Stomach smooth muscle (tissue), 2 donors: Measurements from ENCODE around the gene CFAP97D2.

Experiments used
- H3K27ac ChIP-seq: one replicate; pipeline ENCODE4 v1.7.0; 2013; ENCODE audit warnings: mild to moderate bottlenecking, low read length, inconsistent platforms
- H3K27me3 ChIP-seq, 2 donors: one replicate each; pipeline ENCODE4 v1.7.0; 2013; ENCODE audit warnings: low read length in 2 of 2; ENCODE audit not compliant: insufficient read depth in 2 of 2, control insufficient read depth in 1 of 2
- H3K36me3 ChIP-seq, 2 donors: one replicate each; pipeline ENCODE4 v1.7.0; 2013; ENCODE audit warnings: low read length in 2 of 2; ENCODE audit not compliant: control insufficient read depth in 2 of 2, insufficient read depth in 2 of 2
- H3K4me1 ChIP-seq: one replicate; pipeline ENCODE4 v1.7.0; 2013; ENCODE audit warnings: low read length; ENCODE audit not compliant: control insufficient read depth, insufficient read depth
- H3K4me3 ChIP-seq, 2 donors: one replicate each; pipeline ENCODE4 v1.7.0; 2013; ENCODE audit warnings: low read length in 2 of 2
- H3K9ac ChIP-seq, 2 donors: one replicate each; pipeline ENCODE4 v1.7.0; 2013; ENCODE audit warnings: low read length in 2 of 2, mild to moderate bottlenecking in 1 of 2
- H3K9me3 ChIP-seq, 2 donors: one replicate each; pipeline ENCODE4 v1.7.0; 2013; ENCODE audit warnings: low read length in 2 of 2; ENCODE audit not compliant: control insufficient read depth in 2 of 2
- donor health status: healthy.
- donor health status: Pancreatic carcinoma.

Gene CFAP97D2

DNA sequence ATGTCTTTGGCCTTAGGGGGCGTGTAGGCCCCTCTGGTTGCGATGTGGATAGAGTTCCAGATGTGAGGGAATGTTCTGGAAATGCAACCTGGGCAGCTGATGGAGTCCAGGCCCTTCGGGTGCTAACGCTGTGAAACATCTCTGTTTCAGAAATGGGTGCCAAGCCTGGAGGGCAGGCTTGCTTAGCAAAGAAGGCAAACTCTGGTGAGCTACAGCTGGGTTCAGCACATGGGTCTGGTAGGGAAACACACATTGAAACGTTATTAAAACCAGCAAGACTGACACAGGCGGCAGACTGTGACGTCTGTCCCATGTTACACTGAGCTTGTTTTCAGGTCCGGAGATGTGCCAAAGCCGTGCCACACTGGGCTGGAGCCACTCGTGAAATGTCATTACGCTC, 47.0 kb downstream of the CFAP97D2 start:
- Histone ChIP-seq H3K9ac (no peak overlapping the region), H3K27ac (no peak overlapping the region), H3K27me3 (peaks cover 5 to 10% of the 10 kb centered on the region in 2 donors), H3K4me1 (peaks cover 7% of the 10 kb centered on the region), H3K9me3 (no peaks in the 10 kb centered on the region), H3K4me3 (no peak overlapping the region), H3K36me3 (no peaks in the 10 kb centered on the region)

DNA sequence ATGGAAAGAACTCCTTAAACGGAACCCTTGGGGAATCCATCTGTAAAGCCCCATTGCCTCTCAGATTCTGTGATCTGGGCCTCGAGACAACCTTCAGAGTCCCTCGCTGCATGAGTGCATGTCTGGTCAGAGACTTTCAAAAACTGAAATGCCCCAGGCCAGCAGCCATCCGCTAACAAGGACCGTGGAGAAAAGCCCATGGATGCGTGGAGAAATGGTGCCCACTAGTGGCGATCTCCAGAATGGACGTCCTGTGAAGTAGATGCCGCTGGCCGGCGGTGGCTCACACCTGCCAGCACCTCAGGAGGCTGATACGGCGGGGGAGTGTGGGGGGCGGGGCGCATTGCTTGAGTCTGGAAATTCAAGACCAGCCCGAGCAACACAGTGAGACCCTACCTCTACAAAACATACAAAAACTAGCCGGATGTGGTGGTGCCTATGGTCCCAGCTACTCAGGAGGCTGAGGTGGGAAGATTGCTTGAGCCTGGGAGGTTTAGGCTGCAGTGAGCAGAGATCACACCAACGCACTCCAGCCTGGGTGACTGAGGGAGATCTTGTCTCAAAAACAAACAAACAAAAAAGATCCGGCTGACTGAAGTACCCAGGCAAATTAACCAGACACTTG, 47.8 kb downstream of the CFAP97D2 start:
- Histone ChIP-seq H3K9ac (no peak overlapping the region), H3K27ac (no peak overlapping the region), H3K4me3 (no peak overlapping the region), H3K27me3 (peaks cover 5 to 10% of the 10 kb centered on the region in 2 donors), H3K4me1 (peaks cover 7% of the 10 kb centered on the region), H3K36me3 (no peaks in the 10 kb centered on the region), H3K9me3 (no peaks in the 10 kb centered on the region)

DNA sequence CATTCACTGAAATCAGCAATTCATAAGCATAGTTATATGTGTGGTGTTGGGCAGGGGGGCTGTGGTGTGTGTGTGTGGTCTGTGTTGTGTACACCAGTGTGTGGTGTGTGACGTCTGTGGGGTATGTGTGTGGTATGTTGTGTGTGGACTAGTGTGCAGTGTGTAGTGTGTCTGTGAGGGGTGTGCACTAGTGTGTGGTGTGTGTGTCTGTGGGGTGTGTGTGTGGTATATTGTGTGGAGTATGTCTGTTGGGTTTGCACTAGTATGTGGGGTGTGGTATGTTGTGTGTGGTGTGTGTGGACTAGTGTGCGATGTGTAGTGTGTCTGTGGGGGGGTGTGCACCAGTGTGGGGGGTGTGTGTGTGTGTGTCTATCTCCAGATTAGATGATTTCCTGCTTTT, 48.5 kb downstream of the CFAP97D2 start:
- Histone ChIP-seq H3K4me1 (peaks cover 7% of the 10 kb centered on the region), H3K36me3 (no peaks in the 10 kb centered on the region), H3K4me3 (no peak overlapping the region), H3K9ac (no peak overlapping the region), H3K27me3 (peaks cover 5 to 10% of the 10 kb centered on the region in 2 donors), H3K9me3 (no peaks in the 10 kb centered on the region), H3K27ac (no peak overlapping the region)

DNA sequence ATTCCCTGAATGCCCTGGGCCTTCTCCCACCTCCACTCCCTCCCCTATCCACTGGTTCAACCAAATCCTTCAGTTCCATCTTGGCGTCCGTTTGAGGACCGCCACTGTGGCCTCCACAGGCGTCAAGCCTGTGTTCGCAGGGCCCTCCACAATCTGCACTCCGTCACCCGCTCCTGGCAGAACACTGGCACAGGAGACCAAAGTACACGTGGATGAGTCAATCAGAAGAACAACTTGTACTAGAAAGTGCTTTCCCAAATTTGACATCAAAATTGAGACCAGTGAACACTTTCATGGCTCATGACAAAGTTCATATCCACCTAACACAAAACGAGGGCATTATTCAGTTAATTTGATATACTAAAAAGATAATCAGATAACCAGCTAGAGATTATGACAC, 49.1 kb downstream of the CFAP97D2 start:
- peaks cover 7% of the 10 kb centered on the region for H3K4me1 ChIP-seq
- no peak overlapping the region for H3K4me3 ChIP-seq
- no peaks in the 10 kb centered on the region for H3K36me3 ChIP-seq
- H3K27me3 ChIP-seq: peaks cover 5 to 10% of the 10 kb centered on the region in 2 donors
- H3K9ac ChIP-seq: no peak overlapping the region
- no peak overlapping the region for H3K27ac ChIP-seq
- H3K9me3 ChIP-seq: no peaks in the 10 kb centered on the region

DNA sequence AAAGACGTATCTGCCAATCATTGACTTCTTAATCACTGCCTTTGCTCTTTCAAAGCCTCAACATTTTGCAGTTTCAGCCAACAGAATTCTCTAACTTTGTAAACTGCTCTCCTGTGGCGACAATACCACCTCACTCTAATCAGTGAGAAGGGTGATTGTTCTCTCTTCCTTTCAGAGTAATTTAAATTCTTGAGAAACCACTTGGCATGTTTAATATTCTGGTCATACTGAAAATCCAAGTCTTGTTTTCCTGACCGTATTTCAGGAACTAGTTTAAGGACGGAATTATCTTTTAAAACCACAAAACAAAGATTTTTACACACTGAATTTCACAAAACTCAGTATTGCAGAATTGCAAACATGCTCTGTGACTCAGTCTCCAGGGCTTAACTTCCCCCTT, 50.4 kb downstream of the CFAP97D2 start:
- Histone ChIP-seq H3K4me3 (no peak overlapping the region), H3K36me3 (no peaks in the 10 kb centered on the region), H3K27ac (no peak overlapping the region), H3K9ac (no peak overlapping the region), H3K9me3 (no peaks in the 10 kb centered on the region), H3K4me1 (peaks cover 7% of the 10 kb centered on the region), H3K27me3 (peaks cover 5 to 10% of the 10 kb centered on the region in 2 donors)

DNA sequence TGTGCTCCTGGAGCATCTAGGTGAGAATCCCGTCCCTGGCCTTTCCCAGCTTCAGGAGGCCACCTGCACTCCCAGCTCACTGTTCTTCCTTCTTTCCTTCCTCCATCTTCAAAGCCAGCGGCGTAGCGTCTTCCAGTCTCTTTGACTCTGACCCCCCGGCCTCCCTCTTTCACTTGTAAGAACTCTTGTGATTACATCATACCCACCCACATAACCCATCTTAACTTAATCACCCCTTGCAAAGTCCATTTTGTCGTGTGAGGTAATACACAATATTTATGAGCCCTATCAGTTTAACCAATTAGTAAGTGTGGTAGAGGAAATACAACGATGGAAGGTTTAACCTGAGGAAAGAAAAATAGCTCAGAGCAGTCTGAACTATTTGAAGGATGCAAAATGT, 51.1 kb downstream of the CFAP97D2 start:
- Histone ChIP-seq H3K9me3 (no peaks in the 10 kb centered on the region), H3K4me1 (peaks cover 7% of the 10 kb centered on the region), H3K9ac (no peak overlapping the region), H3K27ac (no peak overlapping the region), H3K27me3 (peaks cover 5 to 10% of the 10 kb centered on the region in 2 donors), H3K36me3 (no peaks in the 10 kb centered on the region), H3K4me3 (no peak overlapping the region)

DNA sequence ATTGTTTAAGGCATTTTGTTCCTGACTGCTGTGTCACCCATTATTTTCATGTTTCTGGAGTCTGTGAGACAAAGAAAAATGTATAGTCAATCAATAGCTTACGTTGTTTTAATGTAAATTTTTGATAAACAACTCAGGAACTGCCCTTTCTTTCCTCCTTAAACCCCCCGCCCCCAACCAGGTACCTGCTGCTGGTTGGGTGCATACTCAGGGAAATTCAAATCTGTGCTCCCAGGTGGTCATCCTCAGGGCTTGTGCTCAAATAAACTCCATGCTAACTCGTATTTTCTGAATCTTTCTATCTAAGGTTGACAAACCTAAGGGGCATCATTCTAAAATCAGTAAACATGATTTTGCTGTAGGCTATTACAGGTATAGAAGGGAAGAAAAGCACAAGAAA, 51.5 kb downstream of the CFAP97D2 start:
- Histone ChIP-seq H3K9ac (no peak overlapping the region), H3K9me3 (no peaks in the 10 kb centered on the region), H3K27ac (no peak overlapping the region), H3K4me1 (peaks cover 8% of the 10 kb centered on the region), H3K27me3 (peaks cover 5 to 10% of the 10 kb centered on the region in 2 donors), H3K4me3 (no peak overlapping the region), H3K36me3 (no peaks in the 10 kb centered on the region)

DNA sequence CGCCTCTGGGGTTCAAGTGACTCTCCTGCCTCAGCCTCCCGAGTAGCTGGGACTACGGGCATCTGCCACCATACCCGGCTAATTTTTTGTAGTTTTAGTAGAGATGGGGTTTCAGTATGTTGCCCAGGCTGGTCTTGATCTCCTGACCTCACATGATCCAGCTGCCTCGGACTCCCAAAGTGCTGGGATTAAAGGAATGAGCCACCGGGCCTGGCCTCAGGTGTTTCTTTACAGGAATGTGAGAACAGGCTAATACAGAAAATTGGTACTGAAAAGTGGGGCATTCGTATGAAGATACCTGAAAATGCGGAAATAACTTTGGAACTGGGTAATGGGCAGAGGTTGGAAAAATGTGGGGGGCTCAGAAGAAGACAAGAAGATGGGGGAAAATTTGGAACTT, 52.8 kb downstream of the CFAP97D2 start:
- Histone ChIP-seq H3K9ac (no peak overlapping the region), H3K4me3 (no peak overlapping the region), H3K36me3 (no peaks in the 10 kb centered on the region), H3K9me3 (no peaks in the 10 kb centered on the region), H3K27ac (no peak overlapping the region), H3K4me1 (peaks cover 4% of the 10 kb centered on the region), H3K27me3 (peaks cover 5 to 10% of the 10 kb centered on the region in 2 donors)

DNA sequence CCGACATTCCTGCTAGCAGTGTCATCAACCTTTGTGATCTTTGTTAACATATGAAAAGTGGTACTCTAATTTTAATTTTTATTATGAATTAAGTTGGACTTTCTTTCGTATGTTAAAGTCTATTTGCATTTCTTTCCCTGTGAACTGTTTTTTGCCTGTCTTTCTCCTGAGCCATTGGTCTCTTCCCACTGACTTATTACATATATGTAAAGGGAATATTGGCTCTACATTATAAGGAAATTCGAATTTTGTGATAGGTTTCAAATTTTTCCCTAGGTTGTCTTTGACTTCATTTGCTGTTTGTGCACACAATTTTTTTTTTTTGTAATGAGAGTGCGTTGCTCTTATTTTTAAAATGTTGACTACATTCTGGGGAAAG, 55.2 kb downstream of the CFAP97D2 start:
- H3K9ac ChIP-seq: peak overlapping the region; percentile 47 to 70
- H3K27ac ChIP-seq: peak overlapping the region; percentile 69
- H3K36me3 ChIP-seq: peaks cover 13 to 14% of the 10 kb centered on the region in 2 donors
- H3K9me3 ChIP-seq: no peaks in the 10 kb centered on the region
- H3K4me3 ChIP-seq: peak overlapping the region; percentile 68 to 85
- peaks cover 1% of the 10 kb centered on the region in 2 donors for H3K27me3 ChIP-seq
- H3K4me1 ChIP-seq: peaks cover 4% of the 10 kb centered on the region

DNA sequence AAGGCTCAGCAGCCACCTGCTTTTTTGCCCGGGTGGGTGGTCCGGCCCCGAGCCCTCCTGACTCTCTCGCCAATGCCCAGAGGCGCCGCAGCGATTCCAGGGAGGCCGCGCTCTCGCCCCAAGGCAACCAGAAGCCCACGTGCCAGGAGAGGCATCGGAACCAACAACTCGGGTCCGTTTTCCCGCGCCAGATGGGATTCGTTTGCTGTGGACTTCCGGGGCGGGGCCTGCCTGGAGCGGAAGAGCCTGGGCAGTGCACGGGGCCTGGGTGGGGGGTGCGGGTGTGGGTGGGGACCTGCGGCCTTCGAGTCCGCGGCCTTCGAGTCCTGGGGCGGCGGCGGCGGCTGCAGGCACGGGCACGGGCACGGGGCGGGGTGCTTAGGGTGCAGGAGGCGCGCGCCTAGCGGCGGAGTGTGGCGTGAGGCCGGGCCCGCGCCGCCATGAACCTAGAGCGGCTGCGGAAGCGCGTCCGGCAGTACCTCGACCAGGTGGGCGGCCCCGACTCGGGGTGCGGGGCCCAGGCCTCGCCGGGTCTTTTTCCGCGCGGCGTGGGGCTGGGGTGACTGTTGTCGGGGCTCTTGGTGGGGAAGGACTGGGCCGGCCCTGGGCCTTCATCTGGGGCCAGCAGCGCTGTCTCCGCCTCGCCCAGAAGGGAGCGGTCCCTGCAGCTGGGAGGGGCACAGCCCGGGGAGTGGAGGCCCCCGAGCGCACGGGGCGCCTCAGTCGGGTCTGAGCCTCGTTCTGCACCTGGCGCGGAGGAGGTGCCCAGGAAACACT, 55.8 kb downstream of the CFAP97D2 start, which contains the start of gene CDC16:
Gene CDC16 (plus strand): TSS at position 253 of the 777 bp plus-strand sequence. CDS start 188 bp downstream, at position 441.
- peak within 1 kb of the TSS; percentile 69 for H3K27ac ChIP-seq
- H3K4me1 ChIP-seq: peaks cover 4% of the 10 kb centered on the region
- H3K9ac ChIP-seq: peak within 1 kb of the TSS; percentile 70 to 71
- H3K27me3 ChIP-seq: no peaks in the 10 kb centered on the region
- peaks cover 17 to 18% of the 10 kb centered on the region in 2 donors for H3K36me3 ChIP-seq
- peak within 1 kb of the TSS; percentile 68 to 85 for H3K4me3 ChIP-seq
- H3K9me3 ChIP-seq: no peaks in the 10 kb centered on the region

DNA sequence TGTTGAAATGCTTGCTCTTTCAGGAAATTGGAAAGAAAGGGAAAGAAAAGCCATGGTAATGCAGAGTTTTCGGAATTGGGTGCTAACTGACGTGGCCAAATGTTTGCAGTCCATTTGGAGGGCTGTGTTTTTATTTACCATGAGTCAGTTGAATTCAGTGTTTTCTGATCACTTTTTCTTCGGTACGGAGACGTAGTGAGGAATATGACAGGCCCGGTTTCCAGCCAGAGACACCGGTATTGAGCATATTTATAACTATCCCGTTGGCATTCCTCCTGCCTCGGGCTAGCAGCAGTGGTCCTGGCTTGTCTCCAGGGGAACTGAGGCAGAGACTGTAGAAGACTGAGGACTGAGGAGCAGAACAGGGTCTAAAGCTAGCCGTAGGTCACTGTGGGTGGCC, 56.6 kb downstream of the CFAP97D2 start:
- Histone ChIP-seq H3K9me3 (no peaks in the 10 kb centered on the region), H3K4me1 (peaks cover 4% of the 10 kb centered on the region), H3K27me3 (no peaks in the 10 kb centered on the region), H3K9ac (peak overlapping the region; percentile 55 to 67), H3K36me3 (peaks cover 18 to 20% of the 10 kb centered on the region in 2 donors), H3K27ac (no peak overlapping the region), H3K4me3 (peak overlapping the region; percentile 68 to 85)
